ENCODE results near the gene CCDC136. TPM values are rescaled to one million over a fixed set of nuclear protein-coding genes. Genes with fewer than 3 reads are reported as not detected.
A peak's percentile ranks its signal among the peaks of the same experiment; 100 is the strongest.

CCDC136 gene
- polyA plus RNA-seq, 1 donor (not counting 4 experiments of a cell fraction or from before 2014, with no cell fraction given): 1.6 TPM

DNA sequence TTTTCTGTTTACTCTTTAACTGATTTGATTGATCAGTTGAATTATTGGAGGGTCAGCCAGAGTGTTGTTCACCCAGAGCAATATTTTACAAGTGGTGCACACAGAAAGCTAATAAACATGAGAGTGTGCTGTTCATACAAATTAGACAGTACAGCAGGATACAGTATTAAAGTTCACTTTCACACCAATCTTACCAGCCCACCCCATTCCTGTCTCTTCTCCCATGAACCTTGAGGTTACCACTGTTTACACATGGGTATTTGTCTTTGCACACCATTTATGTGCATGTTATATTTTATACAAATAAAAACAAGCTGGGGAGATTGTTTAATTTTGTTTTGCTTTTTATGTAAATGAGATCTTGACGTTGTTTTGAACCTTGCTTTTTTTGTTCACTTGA is 46.1 kb upstream of the CCDC136 start:
- dilution Hi-C loops (cut with MboI; ENCODE audit: extremely low pct_ligation_motif_present, low sequenced_read_pairs): no loop called here
- no peak for TF ChIP-seq EZH2 (IDR thresholded peaks at IDR 0.05; ENCODE audit: low read length)
- TF ChIP-seq, protein P1, sequence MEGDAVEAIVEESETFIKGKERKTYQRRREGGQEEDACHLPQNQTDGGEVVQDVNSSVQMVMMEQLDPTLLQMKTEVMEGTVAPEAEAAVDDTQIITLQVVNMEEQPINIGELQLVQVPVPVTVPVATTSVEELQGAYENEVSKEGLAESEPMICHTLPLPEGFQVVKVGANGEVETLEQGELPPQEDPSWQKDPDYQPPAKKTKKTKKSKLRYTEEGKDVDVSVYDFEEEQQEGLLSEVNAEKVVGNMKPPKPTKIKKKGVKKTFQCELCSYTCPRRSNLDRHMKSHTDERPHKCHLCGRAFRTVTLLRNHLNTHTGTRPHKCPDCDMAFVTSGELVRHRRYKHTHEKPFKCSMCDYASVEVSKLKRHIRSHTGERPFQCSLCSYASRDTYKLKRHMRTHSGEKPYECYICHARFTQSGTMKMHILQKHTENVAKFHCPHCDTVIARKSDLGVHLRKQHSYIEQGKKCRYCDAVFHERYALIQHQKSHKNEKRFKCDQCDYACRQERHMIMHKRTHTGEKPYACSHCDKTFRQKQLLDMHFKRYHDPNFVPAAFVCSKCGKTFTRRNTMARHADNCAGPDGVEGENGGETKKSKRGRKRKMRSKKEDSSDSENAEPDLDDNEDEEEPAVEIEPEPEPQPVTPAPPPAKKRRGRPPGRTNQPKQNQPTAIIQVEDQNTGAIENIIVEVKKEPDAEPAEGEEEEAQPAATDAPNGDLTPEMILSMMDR (optimal IDR thresholded peaks at IDR 0.05 in 1 of 3, IDR thresholded peaks at IDR 0.05 in 1 of 3, conservative IDR thresholded peaks at IDR 0.05 in 1 of 3; ENCODE audit: extremely low read depth in 1 of 3, insufficient read depth in 2 of 3, low read length in 3 of 3): no peak
- no peaks in the 10 kb centered on the region for H3K27me3 ChIP-seq (ENCODE audit: control insufficient read depth, extremely low read depth, insufficient read depth, low read length)
- H3K9me3 ChIP-seq (ENCODE audit: control insufficient read depth, low read depth, low read length): no peaks in the 10 kb centered on the region
- H4K20me1 ChIP-seq (ENCODE audit: control insufficient read depth, extremely low read depth, insufficient read depth, low read length): peaks cover 51% of the 10 kb centered on the region
- FAIRE-seq (peak; percentile 26), DNase-seq (ENCODE audit: low read depth, low spot score) (no peak)
- no peak overlapping the region for H3K9ac ChIP-seq (ENCODE audit: control insufficient read depth, extremely low read depth, insufficient read depth, low read length)
- H2AFZ ChIP-seq (ENCODE audit: control insufficient read depth, low read length): no peak overlapping the region
- H3K4me2 ChIP-seq (ENCODE audit: control insufficient read depth, extremely low read depth, insufficient read depth, low read depth, low read length): no peak overlapping the region
- H3K27ac ChIP-seq (ENCODE audit: control insufficient read depth, insufficient read depth, low read length): no peak overlapping the region
- peaks cover 8 to 29% of the 10 kb centered on the region in 2 experiments for H3K36me3 ChIP-seq (ENCODE audit: control insufficient read depth in 2 of 2, extremely low read depth in 1 of 2, insufficient read depth in 2 of 2, low read length in 2 of 2)
- H3K4me1 ChIP-seq (ENCODE audit: control insufficient read depth, extremely low read depth, insufficient read depth, low read length): peaks cover 29% of the 10 kb centered on the region
- peaks cover 96% of the 10 kb centered on the region for H3K79me2 ChIP-seq (ENCODE audit: control insufficient read depth, insufficient read depth, low read length)
- no peak overlapping the region for H3K4me3 ChIP-seq (ENCODE audit: control insufficient read depth in 2 of 3, extremely low read depth in 1 of 3, insufficient read depth in 2 of 3, low read depth in 1 of 3, low read length in 3 of 3)
- H3K9me1 ChIP-seq (ENCODE audit: control insufficient read depth, extremely low read depth, insufficient read depth, low read length): no peaks in the 10 kb centered on the region

DNA sequence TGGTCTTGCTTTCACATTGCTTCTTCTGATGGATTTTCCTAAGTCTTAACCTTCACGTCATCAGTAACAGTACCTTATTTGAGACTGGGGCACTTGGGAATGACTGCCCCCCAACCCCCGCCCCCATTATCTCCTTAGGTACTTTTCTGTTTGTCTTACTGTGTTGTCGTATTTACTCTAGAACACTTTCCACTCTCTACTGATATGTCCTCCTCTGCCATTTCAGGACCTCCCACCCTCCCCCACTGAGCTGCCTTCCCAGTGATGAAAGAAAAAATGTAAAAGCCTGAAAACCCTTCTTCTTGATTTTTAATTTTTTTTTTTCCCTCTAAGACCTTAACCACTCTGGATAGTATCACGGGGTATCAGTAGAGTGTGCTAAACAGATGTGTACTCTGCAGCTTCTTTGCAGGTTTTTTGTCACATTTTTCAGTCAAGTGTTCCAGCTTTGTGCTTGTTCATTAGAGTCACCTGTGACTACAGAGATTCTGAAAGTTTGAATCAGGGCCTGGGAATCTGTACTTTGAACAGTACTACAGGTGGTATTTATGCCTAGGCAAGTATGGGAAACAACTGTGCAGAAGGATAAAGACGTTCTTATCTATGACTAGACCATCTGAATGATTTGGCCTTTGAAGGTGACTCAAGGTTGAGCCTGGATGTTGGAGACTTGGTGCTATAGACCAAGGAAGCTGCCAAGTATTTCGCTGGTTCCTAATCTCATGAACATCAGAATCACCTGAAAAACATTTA is 44.3 kb upstream of the CCDC136 start:
- no peak overlapping the region for H3K4me3 ChIP-seq (ENCODE audit: control insufficient read depth in 2 of 3, extremely low read depth in 1 of 3, insufficient read depth in 2 of 3, low read depth in 1 of 3, low read length in 3 of 3)
- no peaks in the 10 kb centered on the region for H3K9me1 ChIP-seq (ENCODE audit: control insufficient read depth, extremely low read depth, insufficient read depth, low read length)
- H3K79me2 ChIP-seq (ENCODE audit: control insufficient read depth, insufficient read depth, low read length): peaks cover 87% of the 10 kb centered on the region
- no peak for TF ChIP-seq EZH2 (IDR thresholded peaks at IDR 0.05; ENCODE audit: low read length)
- TF ChIP-seq, protein P1 (optimal IDR thresholded peaks at IDR 0.05 in 1 of 3, IDR thresholded peaks at IDR 0.05 in 1 of 3, conservative IDR thresholded peaks at IDR 0.05 in 1 of 3; ENCODE audit: extremely low read depth in 1 of 3, insufficient read depth in 2 of 3, low read length in 3 of 3): no peak
- DNase-seq (ENCODE audit: low read depth, low spot score) (no peak), FAIRE-seq (no peak)
- no peaks in the 10 kb centered on the region for H3K27me3 ChIP-seq (ENCODE audit: control insufficient read depth, extremely low read depth, insufficient read depth, low read length)
- H3K36me3 ChIP-seq (ENCODE audit: control insufficient read depth in 2 of 2, extremely low read depth in 1 of 2, insufficient read depth in 2 of 2, low read length in 2 of 2): peaks cover 14 to 32% of the 10 kb centered on the region in 2 experiments
- H3K4me2 ChIP-seq (ENCODE audit: control insufficient read depth, extremely low read depth, insufficient read depth, low read depth, low read length): no peak overlapping the region
- H3K9ac ChIP-seq (ENCODE audit: control insufficient read depth, extremely low read depth, insufficient read depth, low read length): no peak overlapping the region
- no peak overlapping the region for H3K27ac ChIP-seq (ENCODE audit: control insufficient read depth, insufficient read depth, low read length)
- dilution Hi-C loops (cut with MboI; ENCODE audit: extremely low pct_ligation_motif_present, low sequenced_read_pairs): no loop called here
- H4K20me1 ChIP-seq (ENCODE audit: control insufficient read depth, extremely low read depth, insufficient read depth, low read length): peaks cover 46% of the 10 kb centered on the region
- no peaks in the 10 kb centered on the region for H3K9me3 ChIP-seq (ENCODE audit: control insufficient read depth, low read depth, low read length)
- no peak overlapping the region for H2AFZ ChIP-seq (ENCODE audit: control insufficient read depth, low read length)
- peaks cover 13% of the 10 kb centered on the region for H3K4me1 ChIP-seq (ENCODE audit: control insufficient read depth, extremely low read depth, insufficient read depth, low read length)

Measured in keratinocyte (primary cell).